Nephron progenitor cell (in vitro differentiated cells): ENCODE measurements around the gene APBB1IP.

Experiments
- DNase-seq: peaks from one replicate; pipeline ENCODE4 v3.0.0; 2021
- H3K27ac Mint-ChIP-seq: 2 replicates; pipeline ENCODE4 v1.8.0; 2021; ENCODE audit warnings: mild to moderate bottlenecking, moderate library complexity, mixed read lengths
- H3K27me3 Mint-ChIP-seq: 2 replicates; pipeline ENCODE4 v1.8.0; 2021; ENCODE audit warnings: mild to moderate bottlenecking, low read depth, mixed read lengths; ENCODE audit not compliant: poor library complexity
- H3K36me3 Mint-ChIP-seq: 2 replicates; pipeline ENCODE4 v1.8.0; 2021; ENCODE audit warnings: low read depth, mixed read lengths
- H3K4me1 Mint-ChIP-seq: 2 replicates; pipeline ENCODE4 v1.8.0; 2021; ENCODE audit warnings: mixed read lengths
- H3K4me3 Mint-ChIP-seq: 2 replicates; pipeline ENCODE4 v1.8.0; 2021; ENCODE audit warnings: mild to moderate bottlenecking, moderate library complexity, mixed read lengths
- H3K9me3 Mint-ChIP-seq: 2 replicates; pipeline ENCODE4 v1.8.0; 2021; ENCODE audit warnings: mild to moderate bottlenecking, moderate library complexity, mixed read lengths
- CTCF ChIP-seq: fragments of 200-600 bp; sonication (generic); IDR thresholded peaks from 2 replicates; pipeline ENCODE4 v1.5.0; 2021; ENCODE audit warnings: antibody characterized with exemption

Gene APBB1IP

GRCh38 chr10:26524161-26524896 lies 86.2 kb downstream of the APBB1IP start:
- no peak for TF ChIP-seq CTCF
- H3K4me1 Mint-ChIP-seq: peaks cover 9% of the 10 kb centered on the region

GRCh38 chr10:26525586-26525985 lies 87.4 kb downstream of the APBB1IP start:
- H3K27me3 Mint-ChIP-seq: peaks cover 10% of the 10 kb centered on the region
- TF ChIP-seq CTCF: no peak
- no peak for DNase-seq
- H3K9me3 Mint-ChIP-seq: no peaks in the 10 kb centered on the region
- H3K4me3 Mint-ChIP-seq: no peak overlapping the region
- no peaks in the 10 kb centered on the region for H3K36me3 Mint-ChIP-seq
- no peak overlapping the region for H3K27ac Mint-ChIP-seq
- peaks cover 9% of the 10 kb centered on the region for H3K4me1 Mint-ChIP-seq

More at GRCh38 chr10:26524161-26524896, 86.2 kb downstream of the APBB1IP start:
- peaks cover 5% of the 10 kb centered on the region for H3K9me3 Mint-ChIP-seq
- H3K27me3 Mint-ChIP-seq: peaks cover 5% of the 10 kb centered on the region
- H3K36me3 Mint-ChIP-seq: no peaks in the 10 kb centered on the region
- no peak overlapping the region for H3K27ac Mint-ChIP-seq
- H3K4me3 Mint-ChIP-seq: no peak overlapping the region
- DNase-seq: no peak

- Mint-ChIP-seq H3K27me3 (peaks cover 10% of the 10 kb centered on the region), H3K4me3 (no peak overlapping the region), H3K27ac (no peak overlapping the region), H3K9me3 (no peaks in the 10 kb centered on the region), H3K4me1 (peaks cover 9% of the 10 kb centered on the region), H3K36me3 (no peaks in the 10 kb centered on the region)
- TF ChIP-seq CTCF: no peak
- no peak for DNase-seq
Measured at GRCh38 chr10:26527018-26527417, 88.9 kb downstream of the APBB1IP start.

- no peak overlapping the region for H3K4me3 Mint-ChIP-seq
- H3K27ac Mint-ChIP-seq: no peak overlapping the region
- no peaks in the 10 kb centered on the region for H3K9me3 Mint-ChIP-seq
- no peak for DNase-seq
- H3K27me3 Mint-ChIP-seq: peaks cover 10% of the 10 kb centered on the region
- H3K36me3 Mint-ChIP-seq: no peaks in the 10 kb centered on the region
- H3K4me1 Mint-ChIP-seq: peaks cover 9% of the 10 kb centered on the region
- no peak for TF ChIP-seq CTCF
Measured at GRCh38 chr10:26528048-26528447, 89.9 kb downstream of the APBB1IP start.

GRCh38 chr10:26528715-26529393 lies 90.7 kb downstream of the APBB1IP start:
- Mint-ChIP-seq H3K27ac (no peak overlapping the region), H3K4me3 (no peak overlapping the region), H3K9me3 (no peaks in the 10 kb centered on the region), H3K36me3 (no peaks in the 10 kb centered on the region), H3K27me3 (peaks cover 10% of the 10 kb centered on the region), H3K4me1 (peaks cover 7% of the 10 kb centered on the region)
- DNase-seq: no peak
- TF ChIP-seq CTCF: no peak
